Stomach smooth muscle (tissue), 2 donors: ENCODE results near the gene ESRRG.
A peak's percentile ranks its signal among the peaks of the same experiment; 100 is the strongest.

ENCODE experiments used
- H3K27ac ChIP-seq: one replicate; pipeline ENCODE4 v1.7.0; 2013; ENCODE audit warnings: mild to moderate bottlenecking, low read length, inconsistent platforms
- H3K27me3 ChIP-seq, 2 donors: one replicate each; pipeline ENCODE4 v1.7.0; 2013; ENCODE audit warnings: low read length in 2 of 2; ENCODE audit not compliant: insufficient read depth in 2 of 2, control insufficient read depth in 1 of 2
- H3K36me3 ChIP-seq, 2 donors: one replicate each; pipeline ENCODE4 v1.7.0; 2013; ENCODE audit warnings: low read length in 2 of 2; ENCODE audit not compliant: control insufficient read depth in 2 of 2, insufficient read depth in 2 of 2
- H3K4me1 ChIP-seq: one replicate; pipeline ENCODE4 v1.7.0; 2013; ENCODE audit warnings: low read length; ENCODE audit not compliant: control insufficient read depth, insufficient read depth
- H3K4me3 ChIP-seq, 2 donors: one replicate each; pipeline ENCODE4 v1.7.0; 2013; ENCODE audit warnings: low read length in 2 of 2
- H3K9ac ChIP-seq, 2 donors: one replicate each; pipeline ENCODE4 v1.7.0; 2013; ENCODE audit warnings: low read length in 2 of 2, mild to moderate bottlenecking in 1 of 2
- H3K9me3 ChIP-seq, 2 donors: one replicate each; pipeline ENCODE4 v1.7.0; 2013; ENCODE audit warnings: low read length in 2 of 2; ENCODE audit not compliant: control insufficient read depth in 2 of 2
- donor health status: healthy.
- donor health status: Pancreatic carcinoma.

ESRRG gene

DNA sequence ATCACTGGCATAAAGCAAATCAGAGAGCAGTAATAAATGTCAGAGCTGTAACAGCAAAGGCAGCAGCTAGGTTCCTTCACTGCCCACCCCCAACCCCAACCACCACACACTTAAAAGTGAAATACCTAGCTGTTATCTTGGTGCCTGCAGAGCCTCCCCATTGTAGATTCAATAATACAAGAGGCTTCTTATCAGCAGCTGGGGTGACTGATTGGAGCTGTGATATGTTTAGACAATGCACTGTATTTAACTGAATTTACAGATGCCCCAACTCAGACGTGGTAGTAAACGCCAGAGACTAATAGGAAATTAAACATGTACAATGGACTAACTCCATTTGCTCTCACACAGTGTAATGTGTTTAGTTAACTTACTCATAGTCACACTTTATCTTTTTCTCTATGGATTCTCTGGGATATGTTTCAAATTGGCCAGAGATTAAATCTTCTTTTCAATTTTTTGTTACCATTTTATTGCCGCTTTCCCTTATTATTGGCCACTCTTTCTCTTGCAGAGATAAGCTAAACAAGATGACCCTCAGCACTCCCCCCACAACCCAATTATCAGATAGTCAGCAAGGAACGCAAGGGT lies 117.1 kb downstream of the ESRRG start:
- no peak overlapping the region for H3K4me3 ChIP-seq
- no peaks in the 10 kb centered on the region for H3K36me3 ChIP-seq

GRCh38 chr1:216604771-216605170 lies 118.5 kb downstream of the ESRRG start:
- Histone ChIP-seq H3K9me3 (no peaks in the 10 kb centered on the region), H3K9ac (no peak overlapping the region), H3K27me3 (no peaks in the 10 kb centered on the region), H3K27ac (no peak overlapping the region), H3K4me1 (no peaks in the 10 kb centered on the region), H3K4me3 (no peak overlapping the region), H3K36me3 (no peaks in the 10 kb centered on the region)

More for the DNA sequence above, 117.1 kb downstream of the ESRRG start:
- Histone ChIP-seq H3K27me3 (no peaks in the 10 kb centered on the region), H3K9me3 (no peaks in the 10 kb centered on the region), H3K4me1 (no peaks in the 10 kb centered on the region), H3K27ac (no peak overlapping the region), H3K9ac (no peak overlapping the region)

DNA sequence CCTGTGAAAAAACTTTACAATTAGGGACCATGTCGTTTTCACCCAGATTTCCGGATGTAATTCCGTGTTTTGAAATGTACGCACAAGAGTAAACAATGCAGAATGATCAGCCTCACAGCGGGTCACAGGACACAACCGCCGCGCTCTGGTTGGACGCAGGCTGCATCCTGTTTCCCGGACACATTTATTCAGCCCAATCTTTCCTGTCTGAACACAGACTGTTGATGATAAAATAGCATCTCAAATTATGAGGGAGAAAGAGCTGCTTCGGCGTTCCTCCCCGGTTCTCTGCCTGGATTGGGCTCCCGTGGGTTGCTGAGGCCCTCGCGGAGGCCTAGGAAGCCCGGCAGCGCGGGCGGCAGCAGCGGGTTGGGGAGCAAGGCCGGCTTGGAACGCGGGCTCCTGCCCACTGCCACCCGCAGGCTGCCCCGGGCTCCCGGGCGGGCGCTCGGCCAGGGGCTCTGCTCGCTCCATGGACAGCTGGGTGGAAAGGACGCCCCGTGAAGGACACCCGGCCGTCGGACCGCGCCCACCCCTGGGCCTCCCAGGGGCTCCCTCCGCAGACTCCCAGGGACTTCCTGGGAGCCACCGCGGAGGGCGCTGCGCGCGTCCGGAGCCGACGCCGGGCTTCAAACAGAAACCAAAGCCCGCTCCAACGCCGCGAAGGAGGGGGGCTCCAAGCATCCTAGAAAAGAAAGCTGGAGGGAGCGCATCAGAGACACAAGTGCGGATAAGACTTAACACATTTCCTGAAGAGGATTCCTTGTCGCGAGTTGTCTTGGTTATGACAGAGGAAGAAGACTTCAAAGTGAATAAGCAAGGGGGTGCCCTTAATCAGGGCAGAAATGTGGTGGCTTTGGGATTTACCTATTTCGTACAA lies 122.3 kb downstream of the ESRRG start:
- H3K9ac ChIP-seq = peak overlapping the region; percentile 86 to 94
- H3K4me1 ChIP-seq = no peaks in the 10 kb centered on the region
- no peaks in the 10 kb centered on the region for H3K36me3 ChIP-seq
- peak overlapping the region; percentile 83 for H3K27ac ChIP-seq
- peak overlapping the region; percentile 83 to 89 for H3K4me3 ChIP-seq
- H3K27me3 ChIP-seq = no peaks in the 10 kb centered on the region
- no peaks in the 10 kb centered on the region for H3K9me3 ChIP-seq

GRCh38 chr1:216599851-216600250 lies 123.4 kb downstream of the ESRRG start:
- no peaks in the 10 kb centered on the region for H3K4me1 ChIP-seq

DNA sequence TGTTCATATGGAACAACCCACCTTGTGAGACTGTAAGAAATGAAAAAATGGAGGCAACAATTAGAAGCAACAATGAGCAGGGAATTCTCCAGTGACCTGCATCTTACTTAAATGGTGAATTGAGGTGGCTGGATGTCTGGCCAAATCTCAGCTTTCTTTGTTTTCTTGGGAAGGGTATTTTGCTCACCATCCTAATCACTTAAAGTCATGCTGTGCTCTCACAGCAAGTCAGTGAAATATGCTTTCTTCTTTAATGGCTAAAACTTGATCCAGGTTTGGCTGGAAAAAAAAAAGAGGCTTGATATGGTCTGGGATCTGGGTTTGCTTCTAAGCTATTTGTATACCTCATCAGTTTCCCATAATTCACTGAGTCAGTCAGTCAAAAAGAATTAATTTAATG lies 124.8 kb downstream of the ESRRG start:
- no peaks in the 10 kb centered on the region for H3K36me3 ChIP-seq
- no peak overlapping the region for H3K4me3 ChIP-seq
- H3K9ac ChIP-seq = no peak overlapping the region
- no peak overlapping the region for H3K27ac ChIP-seq
- H3K27me3 ChIP-seq = no peaks in the 10 kb centered on the region
- no peaks in the 10 kb centered on the region for H3K9me3 ChIP-seq
- no peaks in the 10 kb centered on the region for H3K4me1 ChIP-seq

More at GRCh38 chr1:216599851-216600250, 123.4 kb downstream of the ESRRG start:
- no peaks in the 10 kb centered on the region for H3K36me3 ChIP-seq
- no peaks in the 10 kb centered on the region for H3K27me3 ChIP-seq
- no peaks in the 10 kb centered on the region for H3K9me3 ChIP-seq
- H3K27ac ChIP-seq = no peak overlapping the region
- no peak overlapping the region for H3K4me3 ChIP-seq
- H3K9ac ChIP-seq = no peak overlapping the region

DNA sequence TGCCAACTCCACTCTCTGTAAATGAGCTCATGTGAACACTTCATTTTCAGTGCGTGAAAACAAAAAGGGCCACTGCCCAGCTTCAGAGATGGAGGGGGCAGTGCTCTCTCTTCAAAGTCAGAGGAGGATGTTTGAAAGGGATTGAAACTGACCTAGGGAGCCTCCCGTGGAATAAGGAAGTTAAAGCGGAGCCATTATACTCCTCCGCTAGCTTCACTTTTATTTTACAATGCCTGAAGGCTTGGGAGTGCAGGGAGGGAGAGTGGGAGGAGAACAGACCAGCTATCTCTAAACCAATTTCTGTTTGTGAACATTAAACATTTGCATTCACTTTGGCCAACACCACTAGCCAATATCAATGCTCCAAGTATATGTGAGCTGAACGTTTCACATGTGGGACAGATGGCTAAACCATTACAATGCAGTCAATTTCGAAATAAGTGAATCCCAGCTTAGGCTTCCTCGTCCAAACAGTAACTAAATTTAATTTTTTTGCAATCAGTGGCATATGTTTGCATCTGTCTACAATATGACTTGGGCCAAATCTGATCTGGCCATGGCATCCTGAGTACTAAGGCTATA lies 126.9 kb downstream of the ESRRG start:
- Histone ChIP-seq H3K4me3 (no peak overlapping the region), H3K27me3 (no peaks in the 10 kb centered on the region), H3K36me3 (no peaks in the 10 kb centered on the region), H3K4me1 (no peaks in the 10 kb centered on the region), H3K9ac (no peak overlapping the region), H3K9me3 (no peaks in the 10 kb centered on the region), H3K27ac (no peak overlapping the region)

DNA sequence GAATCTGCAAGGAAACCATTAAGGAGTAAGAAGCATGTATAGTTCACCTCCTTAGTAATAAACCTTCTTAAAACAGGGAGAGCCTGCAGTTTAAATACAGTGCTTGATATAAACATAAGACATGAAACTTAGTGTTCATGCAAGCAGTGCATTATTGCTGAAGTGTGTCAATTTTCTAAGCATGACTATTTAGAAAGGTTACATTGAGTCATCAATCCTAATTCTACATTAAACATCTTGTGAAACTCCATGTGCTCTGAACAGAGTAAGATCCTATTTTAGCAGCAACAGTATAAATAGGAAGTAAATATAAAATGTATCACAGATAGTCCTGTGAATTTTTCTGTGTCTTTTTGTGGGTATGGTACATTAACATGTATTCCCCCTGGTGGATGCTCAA lies 135.5 kb downstream of the ESRRG start:
- Histone ChIP-seq H3K36me3 (no peaks in the 10 kb centered on the region), H3K9me3 (no peaks in the 10 kb centered on the region), H3K27me3 (no peaks in the 10 kb centered on the region), H3K4me3 (no peak overlapping the region), H3K9ac (no peak overlapping the region), H3K4me1 (no peaks in the 10 kb centered on the region), H3K27ac (no peak overlapping the region)

- H3K4me3 ChIP-seq = no peak overlapping the region
- no peaks in the 10 kb centered on the region for H3K9me3 ChIP-seq
- no peaks in the 10 kb centered on the region for H3K4me1 ChIP-seq
- H3K36me3 ChIP-seq = no peaks in the 10 kb centered on the region
- no peak overlapping the region for H3K9ac ChIP-seq
- no peaks in the 10 kb centered on the region for H3K27me3 ChIP-seq
- H3K27ac ChIP-seq = no peak overlapping the region
Observed at GRCh38 chr1:216582151-216582550, 141.1 kb downstream of the ESRRG start.

- no peak overlapping the region for H3K9ac ChIP-seq
- no peaks in the 10 kb centered on the region for H3K4me1 ChIP-seq
- no peaks in the 10 kb centered on the region for H3K9me3 ChIP-seq
- H3K36me3 ChIP-seq = no peaks in the 10 kb centered on the region
- H3K27ac ChIP-seq = no peak overlapping the region
- H3K27me3 ChIP-seq = no peaks in the 10 kb centered on the region
- H3K4me3 ChIP-seq = no peak overlapping the region
Observed at GRCh38 chr1:216580538-216581057, 142.6 kb downstream of the ESRRG start.

DNA sequence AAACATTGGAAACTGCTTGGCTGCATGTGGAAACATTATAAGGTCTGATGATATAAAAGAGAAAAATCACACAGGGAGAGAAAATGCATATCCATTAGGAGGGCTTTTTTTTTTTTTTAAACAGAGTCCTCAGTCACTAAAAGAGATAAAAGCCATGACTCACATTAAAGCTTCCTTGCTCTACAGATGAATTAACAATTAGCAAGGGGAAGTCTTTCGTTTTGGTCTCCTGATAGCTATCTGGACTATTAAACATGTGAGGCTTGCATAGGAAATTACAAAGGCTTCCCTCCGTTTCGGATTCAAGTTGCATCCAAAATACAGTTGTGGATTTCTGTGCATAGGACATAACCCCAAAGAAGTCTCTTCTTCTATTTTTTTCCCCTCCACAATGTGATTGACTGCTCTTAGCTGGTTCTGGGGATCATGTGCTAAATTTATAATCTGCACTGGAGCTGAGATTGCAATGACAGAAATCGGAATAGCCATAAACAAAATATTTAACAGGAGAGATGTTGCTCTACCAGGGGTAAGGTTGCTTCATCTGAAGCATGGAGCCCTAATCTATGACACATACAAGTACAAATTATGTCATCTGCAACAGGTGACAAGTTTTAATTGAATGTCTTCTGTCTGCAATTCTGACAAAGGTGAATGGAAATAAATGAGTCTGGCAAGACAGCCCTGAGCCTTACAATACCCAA lies 146.8 kb downstream of the ESRRG start:
- H3K4me3 ChIP-seq = no peak overlapping the region
- no peaks in the 10 kb centered on the region for H3K36me3 ChIP-seq
- no peaks in the 10 kb centered on the region for H3K9me3 ChIP-seq
- no peak overlapping the region for H3K9ac ChIP-seq
- H3K27ac ChIP-seq = no peak overlapping the region
- H3K27me3 ChIP-seq = no peaks in the 10 kb centered on the region
- H3K4me1 ChIP-seq = no peaks in the 10 kb centered on the region
